Right atrium auricular region (tissue), 2 donors: ENCODE results near the gene ZBTB7C. TPM values are rescaled to one million over a fixed set of nuclear protein-coding genes. Genes with fewer than 3 reads are reported as not detected.
A peak's percentile ranks its signal among the peaks of the same experiment; 100 is the strongest.

Experiments
- DNase-seq: peaks from one replicate; pipeline ENCODE4 v3.0.0-alpha.2; 2019; ENCODE audit warnings: low spot score
- H3K27ac ChIP-seq, 2 donors: fragments of 200-600 bp; sonication (generic); 1 replicate in 1 of 2; 2 replicates in 1 of 2; pipeline ENCODE4 v1.5.1; 2016 to 2019
- H3K27me3 ChIP-seq, 2 donors: fragments of 200-600 bp; sonication (generic); one replicate each; pipeline versions ENCODE4 v1.5.1 to v1.6.0; 2017 to 2019
- H3K36me3 ChIP-seq: fragments of 200-600 bp; sonication (generic); one replicate; pipeline ENCODE4 v1.5.1; 2016
- H3K4me1 ChIP-seq, 2 donors: fragments of 200-600 bp; sonication (generic); one replicate each; pipeline versions ENCODE4 v1.5.1 to v1.6.0; 2017 to 2019
- H3K4me3 ChIP-seq, 2 donors: fragments of 200-600 bp; sonication (generic); 1 replicate in 1 of 2; 2 replicates in 1 of 2; pipeline ENCODE4 v1.5.1; 2017 to 2019; ENCODE audit warnings: mild to moderate bottlenecking in 1 of 2, moderate library complexity in 1 of 2
- H3K9me3 ChIP-seq, 2 donors: fragments of 200-600 bp; sonication (generic); one replicate each; pipeline ENCODE4 v1.5.1; 2019
- total RNA-seq, 2 donors: library from RNA; depleted of rRNA; stranded (reverse); fragments of >200 nt; gene quantifications; one replicate each; pipeline ENCODE4 v1.1.0, GENCODE V29; 2016
- TF ChIP-seq, protein P1 (sequence below), 2 donors: fragments of 200-600 bp; sonication (generic); IDR thresholded peaks; one replicate each; pipeline ENCODE4 v1.5.1; 2019; ENCODE audit warnings: antibody characterized with exemption in 2 of 2

The ZBTB7C gene
- total RNA-seq, 2 donors from 2014 or later = 1.8 to 7.7 TPM

DNA sequence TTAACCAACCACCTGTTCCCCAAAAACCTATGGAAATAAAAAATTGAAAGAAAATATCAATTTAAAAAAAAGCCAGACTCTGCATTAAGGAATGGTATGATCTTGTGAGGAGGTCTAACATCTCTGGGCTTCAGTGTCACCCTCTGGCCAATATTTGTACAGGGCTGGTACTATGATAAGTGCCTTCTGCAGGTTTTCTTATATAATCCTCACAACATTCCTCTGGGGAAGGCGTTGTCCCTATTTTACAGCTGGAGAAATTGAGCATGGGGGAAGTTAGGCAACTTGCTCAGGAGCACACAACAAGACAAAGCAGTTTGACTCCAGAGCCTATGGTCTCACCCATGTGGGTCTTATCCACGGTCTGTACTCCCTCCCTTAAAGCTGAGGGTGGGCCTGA, 86.0 kb downstream of the ZBTB7C start:
- Histone ChIP-seq H3K27ac (no peak overlapping the region), H3K27me3 (no peaks in the 10 kb centered on the region), H3K9me3 (no peaks in the 10 kb centered on the region), H3K36me3 (no peaks in the 10 kb centered on the region), H3K4me3 (no peak overlapping the region), H3K4me1 (peaks cover 0 to 17% of the 10 kb centered on the region in 2 donors)
- DNase-seq = no peak
- TF ChIP-seq, protein P1, sequence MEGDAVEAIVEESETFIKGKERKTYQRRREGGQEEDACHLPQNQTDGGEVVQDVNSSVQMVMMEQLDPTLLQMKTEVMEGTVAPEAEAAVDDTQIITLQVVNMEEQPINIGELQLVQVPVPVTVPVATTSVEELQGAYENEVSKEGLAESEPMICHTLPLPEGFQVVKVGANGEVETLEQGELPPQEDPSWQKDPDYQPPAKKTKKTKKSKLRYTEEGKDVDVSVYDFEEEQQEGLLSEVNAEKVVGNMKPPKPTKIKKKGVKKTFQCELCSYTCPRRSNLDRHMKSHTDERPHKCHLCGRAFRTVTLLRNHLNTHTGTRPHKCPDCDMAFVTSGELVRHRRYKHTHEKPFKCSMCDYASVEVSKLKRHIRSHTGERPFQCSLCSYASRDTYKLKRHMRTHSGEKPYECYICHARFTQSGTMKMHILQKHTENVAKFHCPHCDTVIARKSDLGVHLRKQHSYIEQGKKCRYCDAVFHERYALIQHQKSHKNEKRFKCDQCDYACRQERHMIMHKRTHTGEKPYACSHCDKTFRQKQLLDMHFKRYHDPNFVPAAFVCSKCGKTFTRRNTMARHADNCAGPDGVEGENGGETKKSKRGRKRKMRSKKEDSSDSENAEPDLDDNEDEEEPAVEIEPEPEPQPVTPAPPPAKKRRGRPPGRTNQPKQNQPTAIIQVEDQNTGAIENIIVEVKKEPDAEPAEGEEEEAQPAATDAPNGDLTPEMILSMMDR (IDR thresholded peaks at IDR 0.05) = no peak

DNA sequence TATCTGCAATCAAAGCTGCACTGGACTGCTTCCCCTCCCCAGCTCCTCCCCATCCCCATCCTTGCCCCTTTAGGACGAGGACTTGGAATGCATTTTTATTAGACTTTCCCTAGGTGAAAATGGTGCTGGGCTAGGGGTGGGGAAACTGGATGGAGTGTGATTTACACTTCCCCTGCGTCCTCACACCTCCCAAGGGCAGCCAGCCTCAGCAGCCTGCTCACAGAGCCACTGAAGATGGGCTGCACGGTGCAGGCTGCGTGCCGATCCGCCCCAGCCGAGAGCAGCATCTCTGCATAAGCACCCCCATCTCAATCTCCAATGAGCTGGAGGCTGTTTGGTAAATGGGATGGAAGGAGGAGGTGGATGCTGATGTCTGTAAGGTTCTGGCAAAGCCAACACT, 87.6 kb downstream of the ZBTB7C start:
- Histone ChIP-seq H3K9me3 (no peaks in the 10 kb centered on the region), H3K27me3 (no peaks in the 10 kb centered on the region), H3K4me1 (peaks cover 0 to 17% of the 10 kb centered on the region in 2 donors), H3K4me3 (no peak overlapping the region), H3K27ac (no peak overlapping the region), H3K36me3 (no peaks in the 10 kb centered on the region)
- TF ChIP-seq, protein P1 (IDR thresholded peaks at IDR 0.05) = no peak
- no peak for DNase-seq

DNA sequence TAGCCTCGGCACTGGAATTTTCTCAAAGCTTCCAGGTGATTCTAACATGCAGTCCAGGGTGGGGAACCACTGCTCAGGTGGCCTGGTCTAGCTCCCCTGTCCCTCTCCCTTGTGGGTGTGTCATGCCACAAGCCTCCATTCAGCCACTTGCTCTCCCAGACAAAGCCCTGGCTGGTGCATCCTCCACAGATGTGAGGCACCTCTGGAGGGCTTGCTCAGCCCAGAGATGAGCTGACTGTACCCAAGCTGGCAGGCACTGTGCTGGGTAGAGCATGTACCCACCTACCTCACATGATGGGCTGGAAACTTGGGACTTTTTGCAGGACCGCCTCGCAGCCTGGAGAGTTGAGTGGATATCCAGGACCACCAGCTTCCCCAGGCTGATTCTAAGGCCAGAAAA, 88.1 kb downstream of the ZBTB7C start:
- H3K27me3 ChIP-seq = no peaks in the 10 kb centered on the region

DNA sequence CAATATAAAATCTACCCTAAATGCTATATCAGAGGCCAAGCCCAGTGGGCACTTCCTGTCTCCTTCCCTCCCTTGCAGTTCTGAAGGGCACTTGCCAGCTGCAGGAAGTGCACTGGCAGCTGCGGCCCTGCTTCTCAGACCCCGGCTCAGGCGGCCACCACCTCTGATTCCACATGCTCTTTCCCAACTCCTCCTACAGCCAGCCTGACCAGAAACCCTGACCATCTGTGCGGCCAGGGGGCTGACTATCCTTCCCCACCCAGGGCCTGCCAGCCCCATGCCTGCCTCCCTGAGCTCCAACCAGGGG, 88.6 kb downstream of the ZBTB7C start:
- TF ChIP-seq, protein P1 (IDR thresholded peaks at IDR 0.05) = no peak
- peaks cover 0 to 17% of the 10 kb centered on the region in 2 donors for H3K4me1 ChIP-seq
- H3K27me3 ChIP-seq = no peaks in the 10 kb centered on the region
- H3K27ac ChIP-seq = no peak overlapping the region
- no peak overlapping the region for H3K4me3 ChIP-seq
- H3K36me3 ChIP-seq = no peaks in the 10 kb centered on the region
- H3K9me3 ChIP-seq = no peaks in the 10 kb centered on the region
- DNase-seq = no peak

More for the DNA sequence above, 88.1 kb downstream of the ZBTB7C start:
- DNase-seq = no peak
- TF ChIP-seq, protein P1 (IDR thresholded peaks at IDR 0.05) = no peak
- no peaks in the 10 kb centered on the region for H3K9me3 ChIP-seq
- no peak overlapping the region for H3K4me3 ChIP-seq
- H3K4me1 ChIP-seq = peaks cover 0 to 17% of the 10 kb centered on the region in 2 donors
- H3K36me3 ChIP-seq = no peaks in the 10 kb centered on the region
- H3K27ac ChIP-seq = no peak overlapping the region

DNA sequence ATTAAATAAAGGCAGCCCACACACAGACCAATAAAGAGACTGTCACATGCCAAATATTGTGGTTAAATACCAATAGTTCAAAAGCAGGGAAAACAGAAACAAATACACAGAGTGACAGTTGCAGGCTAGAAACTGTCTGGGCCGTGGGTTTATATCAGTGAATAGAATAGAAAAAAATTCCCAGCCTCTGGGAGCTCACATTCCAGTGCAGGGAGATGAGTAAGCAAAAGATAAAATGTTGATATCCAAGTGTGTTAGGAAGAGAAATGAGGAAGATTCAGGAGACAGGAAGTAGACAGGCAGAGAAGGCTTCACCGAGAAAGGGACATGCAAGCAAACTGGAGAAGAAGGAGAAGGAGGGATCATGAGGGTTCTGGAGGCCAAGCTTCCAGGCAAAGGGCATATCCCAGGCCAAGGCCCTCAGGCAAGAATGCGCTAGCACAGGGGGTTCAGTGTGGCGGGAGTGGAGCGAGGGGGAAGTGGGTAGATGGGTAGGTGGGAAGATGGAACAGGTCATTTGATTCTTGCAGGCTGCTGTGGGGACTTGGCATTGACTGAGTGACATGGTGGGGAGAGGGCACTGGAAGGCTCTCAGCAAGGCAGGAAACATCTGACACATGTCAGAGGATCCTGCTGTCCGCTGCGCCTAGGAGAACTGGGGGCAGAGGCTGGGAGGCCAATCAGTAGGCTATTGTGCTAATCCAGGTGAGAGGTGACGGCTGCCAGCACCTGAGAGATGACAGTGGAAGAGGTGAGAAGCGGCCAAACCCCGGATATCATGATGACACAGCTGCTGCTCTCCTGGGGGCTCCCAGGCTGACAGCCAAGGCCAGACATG, 89.2 kb downstream of the ZBTB7C start:
- Histone ChIP-seq H3K4me1 (peaks cover 0 to 17% of the 10 kb centered on the region in 2 donors), H3K27me3 (no peaks in the 10 kb centered on the region), H3K27ac (peak overlapping the region in 1 of 2 donors; percentile 2), H3K36me3 (no peaks in the 10 kb centered on the region), H3K4me3 (no peak overlapping the region), H3K9me3 (no peaks in the 10 kb centered on the region)
- DNase-seq = no peak
- TF ChIP-seq, protein P1 (IDR thresholded peaks at IDR 0.05) = no peak

DNA sequence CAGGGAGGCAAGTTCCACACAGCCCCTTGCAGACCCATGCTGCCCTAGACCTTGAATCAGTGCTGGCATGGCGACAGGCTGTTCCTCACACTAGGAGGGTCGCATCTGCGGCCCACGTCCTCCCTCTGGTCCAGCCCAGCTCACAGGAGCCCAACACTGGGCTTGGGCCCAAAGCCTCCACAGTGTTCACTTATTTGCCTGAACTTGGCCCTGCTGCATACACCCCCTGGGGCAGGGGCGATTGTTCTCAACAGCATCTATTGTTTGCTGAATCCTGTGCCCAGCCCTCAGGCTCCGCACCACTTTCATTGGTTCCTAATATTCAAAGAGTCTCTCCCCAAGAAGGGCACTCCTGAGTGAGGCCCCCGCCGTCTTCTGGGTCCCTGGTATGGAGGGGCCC, 90.7 kb downstream of the ZBTB7C start:
- H3K27ac ChIP-seq = no peak overlapping the region
- H3K4me3 ChIP-seq = no peak overlapping the region
- H3K4me1 ChIP-seq = peaks cover 0 to 17% of the 10 kb centered on the region in 2 donors

More for the DNA sequence above, 90.7 kb downstream of the ZBTB7C start:
- DNase-seq = no peak
- TF ChIP-seq, protein P1 (IDR thresholded peaks at IDR 0.05) = no peak
- H3K27me3 ChIP-seq = no peaks in the 10 kb centered on the region
- no peaks in the 10 kb centered on the region for H3K36me3 ChIP-seq
- H3K9me3 ChIP-seq = no peaks in the 10 kb centered on the region
